ENCODE results near the gene KCNMA1.

GRCh38 chr10:76916536-76916935, 721.1 kb downstream of the KCNMA1 start:
- no peak for TF ChIP-seq CTCF (IDR thresholded peaks at IDR 0.05)
- TF ChIP-seq POLR2AphosphoS5 (IDR thresholded peaks at IDR 0.05; ENCODE audit: insufficient read depth in 1 of 2, low read depth in 1 of 2), result no peak

Measured in vagina (tissue), 2 donors.